Activated naive CD4-positive, alpha-beta T cell treated with anti-CD3 and anti-CD28 coated beads for 36 hours (primary cell): ENCODE data around the gene BAK1. TPM values are rescaled to one million over a fixed set of nuclear protein-coding genes. Genes with fewer than 3 reads are reported as not detected.
"Not testable (repeated sequence)": the region's sequence is repeated elsewhere in the genome, so short reads cannot be mapped to it uniquely, and the experiment has no call there.

Experiments
- CTCF ChIA-PET: fragments of 350-600 bp; sonication (Branson Sonifier 250); formaldehyde crosslinking; loops from one replicate; lab custom pipeline; 2021; ENCODE audit warnings: antibody characterized with exemption; lab: Charles Lee
- DNase-seq: peaks from one replicate; pipeline ENCODE4 v3.0.0-alpha.2; 2020
- H3K27ac Mint-ChIP-seq: one replicate; pipeline ENCODE4 v1.8.0; 2021; ENCODE audit warnings: mild to moderate bottlenecking, mixed read lengths
- H3K27me3 Mint-ChIP-seq: one replicate; pipeline ENCODE4 v1.8.0; 2021; ENCODE audit warnings: low read depth, mixed read lengths
- H3K36me3 Mint-ChIP-seq: one replicate; pipeline ENCODE4 v1.8.0; 2021; ENCODE audit warnings: low read depth, mixed read lengths
- H3K4me1 Mint-ChIP-seq: one replicate; pipeline ENCODE4 v1.8.0; 2021; ENCODE audit warnings: low read depth, mixed read lengths
- H3K4me3 Mint-ChIP-seq: one replicate; pipeline ENCODE4 v1.8.0; 2021; ENCODE audit warnings: mild to moderate bottlenecking, moderate library complexity, mixed read lengths
- H3K9me3 Mint-ChIP-seq: one replicate; pipeline ENCODE4 v1.8.0; 2021; ENCODE audit warnings: mixed read lengths
- intact Hi-C: fragments of 100-400 bp; cut with micrococcal nuclease; formaldehyde crosslinking; loops from one replicate; pipeline ENCODE4 v1.15.1; 2023
- total RNA-seq, 2 experiments: library from RNA; stranded (reverse); gene quantifications; one replicate each; pipeline ENCODE4 v1.2.3, GENCODE V29; 2021

Gene BAK1
- total RNA-seq, 2 experiments from 2014 or later: 38.3 to 41.1 TPM

GRCh38 chr6:33540768-33541167 is 39.3 kb downstream of the BAK1 start:
- intact Hi-C loops: no loop called here
- H3K27ac Mint-ChIP-seq: no peak overlapping the region
- no peaks in the 10 kb centered on the region for H3K27me3 Mint-ChIP-seq
- no peaks in the 10 kb centered on the region for H3K4me1 Mint-ChIP-seq
- no peaks in the 10 kb centered on the region for H3K9me3 Mint-ChIP-seq
- no peaks in the 10 kb centered on the region for H3K36me3 Mint-ChIP-seq
- CTCF ChIA-PET: no interaction called here
- no peak for DNase-seq
- no peak overlapping the region for H3K4me3 Mint-ChIP-seq

GRCh38 chr6:33534702-33535101 is 45.4 kb downstream of the BAK1 start:
- CTCF ChIA-PET: interaction anchor here (1.4 kb wide), 1 partner anchor 73 kb away, joined by 5 read pairs; no protein-coding TSS in a partner anchor
- Mint-ChIP-seq H3K4me1 (peaks cover 25% of the 10 kb centered on the region), H3K36me3 (no peaks in the 10 kb centered on the region), H3K4me3 (peak overlapping the region; percentile 34), H3K27ac (no peak overlapping the region), H3K27me3 (no peaks in the 10 kb centered on the region), H3K9me3 (no peaks in the 10 kb centered on the region)
- intact Hi-C loops: no loop called here
- no peak for DNase-seq

- Mint-ChIP-seq H3K4me3 (peak overlapping the region; percentile 72), H3K27ac (peak overlapping the region; percentile 52), H3K4me1 (peaks cover 25% of the 10 kb centered on the region)
- H3K27me3 Mint-ChIP-seq, H3K36me3 Mint-ChIP-seq, H3K9me3 Mint-ChIP-seq: not testable (repeated sequence)
- peak; percentile 81 for DNase-seq
- intact Hi-C loops: loop anchor here (1.0 kb wide), 3 partner anchors 15 to 79 kb away; partner anchors contain the start of gene ZBTB9
- CTCF ChIA-PET: interaction anchor here (0.9 to 1.4 kb wide), 3 partner anchors 46 to 451 kb away, joined by 3 to 5 read pairs (median 3); partner anchors contain the start of gene BAK1
Measured at GRCh38 chr6:33533163-33533869, 46.8 kb downstream of the BAK1 start.

- H3K36me3 Mint-ChIP-seq, H3K4me3 Mint-ChIP-seq, H3K9me3 Mint-ChIP-seq, H3K27me3 Mint-ChIP-seq, H3K27ac Mint-ChIP-seq, DNase-seq, intact Hi-C loops: not testable (repeated sequence)
- CTCF ChIA-PET: interaction anchor here (0.5 to 1.0 kb wide), 2 partner anchors 47 to 199 kb away, joined by 3 read pairs; partner anchors contain the start of gene BAK1
- peaks cover 25% of the 10 kb centered on the region for H3K4me1 Mint-ChIP-seq
Measured at GRCh38 chr6:33532431-33532830, 47.6 kb downstream of the BAK1 start.

GRCh38 chr6:33530617-33531016 is 49.5 kb downstream of the BAK1 start:
- H3K36me3 Mint-ChIP-seq, DNase-seq, H3K4me3 Mint-ChIP-seq, H3K27me3 Mint-ChIP-seq, H3K27ac Mint-ChIP-seq, CTCF ChIA-PET, intact Hi-C loops, H3K9me3 Mint-ChIP-seq: not testable (repeated sequence)
- peaks cover 24% of the 10 kb centered on the region for H3K4me1 Mint-ChIP-seq

Other genes starting within 250 kb of the BAK1 start
- gene KIFC1, start 188.5 kb downstream of the BAK1 start, total RNA-seq: 100 to 1,000 TPM; 107 TPM
- gene PHF1, start 169.3 kb downstream of the BAK1 start, total RNA-seq: 10 to 100 TPM; 31.0 to 32.3 TPM
- 100 to 1,000 TPM; 163 to 181 TPM for gene CUTA, start 162.2 kb downstream of the BAK1 start, total RNA-seq
- gene SYNGAP1, start 160.2 kb downstream of the BAK1 start, total RNA-seq: 10 to 100 TPM; 35.1 to 42.2 TPM
- 1 to 10 TPM; 5.0 to 6.5 TPM for gene ZBTB9, start 125.7 kb downstream of the BAK1 start, total RNA-seq
- 10 to 100 TPM; 34.8 to 35.1 TPM for gene ITPR3, start 41.0 kb upstream of the BAK1 start, total RNA-seq
- 100 to 1,000 TPM; 199 to 205 TPM for gene UQCC2, start 131.4 kb upstream of the BAK1 start, total RNA-seq
- not detected for gene IP6K3, start 166.6 kb upstream of the BAK1 start, total RNA-seq
- gene LEMD2, start 208.9 kb upstream of the BAK1 start, total RNA-seq: 10 to 100 TPM; 64.0 to 66.3 TPM
- gene MLN, start 223.7 kb upstream of the BAK1 start, total RNA-seq: not detected